Middle frontal gyrus (tissue), 1 donor: ENCODE results near the gene PHC2.
"Not testable (repeated sequence)": the region's sequence is repeated elsewhere in the genome, so short reads cannot be mapped to it uniquely, and the experiment has no call there.

Experiments used
- DNase-seq: peaks from one replicate; pipeline ENCODE4 v3.0.0-alpha.2; 2015; ENCODE audit warnings: low spot score; ENCODE audit errors: extremely low spot score

Gene PHC2

GRCh38 chr1:33317946-33318345, 112.9 kb downstream of the PHC2 start:
- DNase-seq = no peak

GRCh38 chr1:33317354-33317753, 113.5 kb downstream of the PHC2 start:
- no peak for DNase-seq

GRCh38 chr1:33316601-33317000, 114.3 kb downstream of the PHC2 start:
- DNase-seq = no peak

GRCh38 chr1:33314416-33314815, 116.5 kb downstream of the PHC2 start:
- no peak for DNase-seq

- no peak for DNase-seq
These were observed 118.5 kb downstream of the PHC2 start for GRCh38 chr1:33312413-33312749.

GRCh38 chr1:33311706-33312412, 119.0 kb downstream of the PHC2 start:
- no peak for DNase-seq

- DNase-seq = no peak
These were observed 120.2 kb downstream of the PHC2 start for GRCh38 chr1:33310702-33311101.

GRCh38 chr1:33309351-33309750, 121.5 kb downstream of the PHC2 start:
- DNase-seq = not testable (repeated sequence)

- DNase-seq = no peak
These were observed 123.4 kb downstream of the PHC2 start for GRCh38 chr1:33307494-33307864.

GRCh38 chr1:33306653-33307493, 124.0 kb downstream of the PHC2 start:
- DNase-seq = no peak

GRCh38 chr1:33305816-33306652, 124.9 kb downstream of the PHC2 start:
- DNase-seq = no peak

- no peak for DNase-seq
These were observed 125.9 kb downstream of the PHC2 start for GRCh38 chr1:33305016-33305415.

- no peak for DNase-seq
These were observed 128.6 kb downstream of the PHC2 start for GRCh38 chr1:33302325-33302724.

GRCh38 chr1:33301273-33301984, 129.5 kb downstream of the PHC2 start:
- no peak for DNase-seq

- DNase-seq = no peak
These were observed 130.2 kb downstream of the PHC2 start for GRCh38 chr1:33300673-33301072.

- DNase-seq = no peak
These were observed 131.3 kb downstream of the PHC2 start for GRCh38 chr1:33299461-33300155.

- DNase-seq = no peak
These were observed 132.1 kb downstream of the PHC2 start for GRCh38 chr1:33298623-33299277.

- no peak for DNase-seq
These were observed 132.8 kb downstream of the PHC2 start for GRCh38 chr1:33297911-33298622.

GRCh38 chr1:33296824-33297223, 134.1 kb downstream of the PHC2 start:
- no peak for DNase-seq

GRCh38 chr1:33296082-33296458, 134.8 kb downstream of the PHC2 start:
- no peak for DNase-seq
